HG03095 (cell line): ENCODE results near the gene SNRPB.
"Not testable (repeated sequence)": the region's sequence is repeated elsewhere in the genome, so short reads cannot be mapped to it uniquely, and the experiment has no call there.

ENCODE experiments used
- ATAC-seq: cut with Tn5 transposase; IDR thresholded peaks from one replicate; pipeline ENCODE4 v1.9.1; 2021; ENCODE audit warnings: moderate library complexity; ENCODE audit not compliant: unreplicated experiment

Gene SNRPB

DNA sequence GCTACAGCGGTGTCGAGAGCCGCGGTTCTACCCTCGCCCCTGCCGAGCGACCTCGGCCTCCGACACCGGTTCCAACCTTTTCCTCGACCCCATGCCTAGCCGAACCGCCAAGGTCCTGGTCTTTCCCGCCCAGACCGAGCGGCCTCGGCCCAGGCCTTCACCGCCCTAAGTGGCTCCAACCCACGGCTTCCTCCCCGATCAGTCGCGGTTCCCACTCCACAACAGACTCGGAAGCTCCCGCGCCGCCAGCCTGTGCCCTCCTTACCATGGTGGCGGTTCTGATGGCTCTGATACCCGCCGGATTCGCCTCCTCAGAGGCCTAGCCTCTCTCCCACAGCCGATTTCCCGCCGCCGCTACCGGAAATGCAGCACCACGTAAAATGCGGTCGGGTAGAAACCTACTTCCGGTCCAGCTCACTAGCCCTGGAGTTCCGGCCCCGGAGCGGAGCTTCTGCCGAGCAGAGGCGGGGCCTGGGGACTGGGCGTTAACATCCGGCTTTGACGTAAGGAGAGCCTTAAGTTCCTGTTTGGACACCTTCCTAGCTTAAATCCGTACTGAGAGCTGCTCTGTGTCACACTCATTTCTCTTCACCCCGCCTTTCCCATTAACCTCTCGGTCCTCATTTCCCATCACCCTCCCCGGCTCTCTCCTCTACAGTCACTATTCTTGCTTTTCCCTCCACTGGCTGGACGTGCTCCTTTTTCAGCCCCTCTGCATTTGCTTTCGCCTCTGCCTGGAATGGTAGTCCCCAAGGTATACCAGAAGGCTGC is at the start of gene SNRPB:
Gene SNRPB, minus strand, starts transcription at position 367 of the 771 bp plus-strand sequence. Its CDS starts 99 bp downstream, at position 268.
- peak; percentile 98 for ATAC-seq

- ATAC-seq, result no peak
These were observed 48.7 kb upstream of the SNRPB start for GRCh38 chr20:2519115-2519809.

GRCh38 chr20:2518558-2518957 is 48.0 kb upstream of the SNRPB start:
- ATAC-seq, result no peak

DNA sequence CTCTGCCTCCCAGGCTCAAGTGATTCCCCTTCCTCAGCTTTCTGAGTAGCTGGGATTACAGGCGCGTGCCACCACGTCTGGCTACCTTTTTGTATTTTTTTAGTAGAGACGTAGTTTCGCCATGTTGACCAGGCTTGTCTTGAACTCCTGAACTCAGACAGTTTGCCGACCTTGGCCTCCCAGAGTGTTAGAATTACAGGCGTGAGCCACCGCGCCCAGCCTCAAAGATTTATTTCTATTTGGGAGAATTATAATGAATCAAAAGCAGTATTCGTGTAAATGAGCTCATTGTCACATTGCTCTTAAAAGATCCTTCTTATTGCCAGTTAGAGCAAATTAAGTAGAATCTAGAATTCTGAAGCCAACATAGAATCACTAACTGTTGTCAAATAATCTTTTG is 47.5 kb upstream of the SNRPB start:
- ATAC-seq, result no peak

- ATAC-seq, result no peak
These were observed 45.8 kb upstream of the SNRPB start for GRCh38 chr20:2516399-2516798.

DNA sequence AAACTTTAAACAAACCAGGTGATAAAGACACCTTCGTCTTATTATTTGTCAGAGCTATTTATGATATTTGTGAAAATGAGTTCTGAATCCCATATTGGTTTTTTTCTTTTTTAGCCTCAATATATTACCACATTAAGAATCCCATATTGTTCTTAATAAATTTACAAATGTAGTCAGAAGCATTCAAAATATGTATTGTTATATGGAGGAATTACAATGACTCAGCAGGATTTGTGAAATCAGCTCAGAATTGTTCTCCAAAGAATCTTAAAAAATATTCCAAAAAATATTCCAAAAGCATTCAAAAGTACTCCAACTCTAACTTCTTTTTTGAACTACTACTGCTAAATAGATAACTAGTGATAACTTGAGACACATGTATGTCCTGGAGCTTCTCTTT is 44.6 kb upstream of the SNRPB start:
- no peak for ATAC-seq

- ATAC-seq, result no peak
These were observed 39.2 kb upstream of the SNRPB start for GRCh38 chr20:2509794-2510193.

DNA sequence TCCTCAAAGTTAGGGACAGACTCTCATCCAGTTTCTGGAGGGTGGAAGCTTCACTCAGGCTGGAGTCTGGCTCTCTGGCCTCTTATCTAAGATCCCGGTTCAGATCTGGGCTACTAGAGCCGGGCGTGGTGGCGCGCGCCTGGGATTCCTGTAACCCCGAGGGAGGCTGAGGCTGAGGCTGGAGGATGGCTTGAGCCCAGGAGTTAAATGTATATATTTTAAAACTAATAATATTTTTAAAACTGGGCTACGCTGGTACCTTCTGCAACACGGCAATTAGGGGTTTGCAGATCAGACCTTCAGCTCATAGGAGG is 38.8 kb upstream of the SNRPB start:
- ATAC-seq, result no peak

- peak; percentile 95 for ATAC-seq
These were observed 38.3 kb upstream of the SNRPB start, which contains the start of gene ZNF343 for GRCh38 chr20:2508631-2509467. Gene ZNF343 (minus strand): TSS chr20:2508915. CDS start chr20:2493895, 15,020 bp downstream.

GRCh38 chr20:2507875-2508630 is 37.5 kb upstream of the SNRPB start:
- ATAC-seq, result peak; percentile 3

GRCh38 chr20:2507464-2507863 is 36.9 kb upstream of the SNRPB start:
- ATAC-seq, result no peak

- ATAC-seq, result not testable (repeated sequence)
These were observed 35.8 kb upstream of the SNRPB start for GRCh38 chr20:2506426-2506825.

DNA sequence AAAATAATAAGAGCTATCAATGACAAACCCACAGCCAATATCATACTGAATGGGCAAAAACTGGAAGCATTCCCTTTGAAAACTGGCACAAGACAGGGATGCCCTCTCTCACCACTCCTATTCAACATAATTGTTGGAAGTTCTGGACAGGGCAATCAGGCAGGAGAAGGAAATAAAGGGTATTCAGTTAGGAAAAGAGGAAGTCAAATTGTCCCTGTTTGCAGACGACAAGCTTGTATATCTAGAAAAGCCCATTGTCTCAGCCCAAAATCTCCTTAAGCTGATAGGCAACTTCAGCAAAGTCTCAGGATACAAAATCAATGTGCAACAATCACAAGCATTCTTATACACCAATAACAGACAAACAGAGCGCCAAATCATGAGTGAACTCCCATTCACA is 34.2 kb upstream of the SNRPB start:
- ATAC-seq, result not testable (repeated sequence)

DNA sequence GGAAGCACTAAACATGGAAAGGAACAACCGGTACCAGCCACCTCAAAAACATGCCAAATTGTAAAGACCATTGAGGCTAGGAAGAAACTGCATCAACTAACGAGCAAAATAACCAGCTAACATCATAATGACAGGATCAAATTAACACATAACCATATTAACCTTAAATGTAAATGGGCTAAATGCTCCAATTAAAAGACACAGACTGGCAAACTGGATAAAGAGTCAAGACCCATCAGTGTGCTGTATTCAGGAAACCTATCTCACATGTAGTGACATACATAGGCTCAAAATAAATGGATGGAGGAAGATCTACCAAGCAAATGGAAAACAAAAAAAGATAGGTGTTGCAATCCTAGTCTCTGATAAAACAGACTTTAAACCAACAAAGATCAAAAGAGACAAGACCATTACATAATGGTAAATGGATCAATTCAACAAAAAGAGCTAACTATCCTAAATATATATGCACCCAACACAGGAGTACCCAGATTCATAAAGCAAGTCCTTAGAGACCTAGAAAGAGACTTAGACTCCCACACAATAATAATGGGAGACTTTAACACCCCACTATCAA is 32.3 kb upstream of the SNRPB start:
- ATAC-seq, result not testable (repeated sequence)

- no peak for ATAC-seq
These were observed 15.1 kb upstream of the SNRPB start for GRCh38 chr20:2485661-2486060.

- no peak for ATAC-seq
These were observed 14.5 kb upstream of the SNRPB start for GRCh38 chr20:2485080-2485479.

DNA sequence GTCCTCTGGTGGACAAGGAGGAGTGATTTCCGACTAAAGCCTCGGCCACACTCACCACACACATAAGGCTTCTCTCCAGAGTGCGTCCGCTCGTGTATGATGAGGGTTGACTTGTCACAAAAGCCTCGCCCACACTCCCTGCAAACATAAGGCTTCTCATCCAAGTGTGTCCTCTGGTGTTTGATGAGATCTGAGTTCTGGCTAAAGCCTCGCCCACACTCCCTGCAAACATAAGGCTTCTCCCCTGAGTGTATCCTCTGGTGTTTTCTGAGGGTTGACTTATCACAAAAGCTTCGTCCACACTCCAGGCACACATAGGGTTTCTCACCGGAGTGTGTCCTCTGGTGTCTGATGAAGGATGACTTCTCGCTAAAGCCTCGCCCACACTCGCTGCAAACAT is 12.9 kb upstream of the SNRPB start:
- no peak for ATAC-seq

- ATAC-seq, result no peak
These were observed 9.8 kb upstream of the SNRPB start for GRCh38 chr20:2480381-2480780.

- ATAC-seq, result no peak
These were observed 6.4 kb upstream of the SNRPB start for GRCh38 chr20:2476742-2477615.
